ENCODE measurements around the gene MRTFB.

- TF ChIP-seq, protein P1, sequence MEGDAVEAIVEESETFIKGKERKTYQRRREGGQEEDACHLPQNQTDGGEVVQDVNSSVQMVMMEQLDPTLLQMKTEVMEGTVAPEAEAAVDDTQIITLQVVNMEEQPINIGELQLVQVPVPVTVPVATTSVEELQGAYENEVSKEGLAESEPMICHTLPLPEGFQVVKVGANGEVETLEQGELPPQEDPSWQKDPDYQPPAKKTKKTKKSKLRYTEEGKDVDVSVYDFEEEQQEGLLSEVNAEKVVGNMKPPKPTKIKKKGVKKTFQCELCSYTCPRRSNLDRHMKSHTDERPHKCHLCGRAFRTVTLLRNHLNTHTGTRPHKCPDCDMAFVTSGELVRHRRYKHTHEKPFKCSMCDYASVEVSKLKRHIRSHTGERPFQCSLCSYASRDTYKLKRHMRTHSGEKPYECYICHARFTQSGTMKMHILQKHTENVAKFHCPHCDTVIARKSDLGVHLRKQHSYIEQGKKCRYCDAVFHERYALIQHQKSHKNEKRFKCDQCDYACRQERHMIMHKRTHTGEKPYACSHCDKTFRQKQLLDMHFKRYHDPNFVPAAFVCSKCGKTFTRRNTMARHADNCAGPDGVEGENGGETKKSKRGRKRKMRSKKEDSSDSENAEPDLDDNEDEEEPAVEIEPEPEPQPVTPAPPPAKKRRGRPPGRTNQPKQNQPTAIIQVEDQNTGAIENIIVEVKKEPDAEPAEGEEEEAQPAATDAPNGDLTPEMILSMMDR (IDR thresholded peaks at IDR 0.05; ENCODE audit: borderline replicate concordance, extremely low read depth, low read length, poor library complexity, severe bottlenecking), result no peak
- no peak for TF ChIP-seq EZH2 (IDR thresholded peaks at IDR 0.05; ENCODE audit: borderline replicate concordance, low read depth, low read length, severe bottlenecking)
These were observed 603 bp upstream of the MRTFB start for GRCh38 chr16:14070555-14070876.
